GM21529 (cell line): ENCODE measurements around the gene PRAMEF15.
"Not testable (repeated sequence)": the region's sequence is repeated elsewhere in the genome, so short reads cannot be mapped to it uniquely, and the experiment has no call there.

Source experiments
- ATAC-seq: cut with Tn5 transposase; IDR thresholded peaks from one replicate; pipeline ENCODE4 v1.9.1; 2021; ENCODE audit not compliant: unreplicated experiment

PRAMEF15 gene

GRCh38 chr1:13315281-13315680 lies at the start of gene PRAMEF15:
Gene PRAMEF15, plus strand, starts transcription at chr1:13315581. Its CDS starts 2,827 bp downstream, at chr1:13318408.
- ATAC-seq: not testable (repeated sequence)

- not testable (repeated sequence) for ATAC-seq
These were observed 38.4 kb upstream of the PRAMEF15 start for GRCh38 chr1:13277016-13277415.

- not testable (repeated sequence) for ATAC-seq
These were observed 35.8 kb upstream of the PRAMEF15 start for GRCh38 chr1:13279617-13280016.

GRCh38 chr1:13285037-13285436 lies 30.3 kb upstream of the PRAMEF15 start, which contains the start of gene PRAMEF8:
Gene PRAMEF8, minus strand, starts transcription at chr1:13285137. Its CDS starts 1,046 bp downstream, at chr1:13284091.
- ATAC-seq: not testable (repeated sequence)

GRCh38 chr1:13289030-13289429 lies 26.4 kb upstream of the PRAMEF15 start:
- not testable (repeated sequence) for ATAC-seq

DNA sequence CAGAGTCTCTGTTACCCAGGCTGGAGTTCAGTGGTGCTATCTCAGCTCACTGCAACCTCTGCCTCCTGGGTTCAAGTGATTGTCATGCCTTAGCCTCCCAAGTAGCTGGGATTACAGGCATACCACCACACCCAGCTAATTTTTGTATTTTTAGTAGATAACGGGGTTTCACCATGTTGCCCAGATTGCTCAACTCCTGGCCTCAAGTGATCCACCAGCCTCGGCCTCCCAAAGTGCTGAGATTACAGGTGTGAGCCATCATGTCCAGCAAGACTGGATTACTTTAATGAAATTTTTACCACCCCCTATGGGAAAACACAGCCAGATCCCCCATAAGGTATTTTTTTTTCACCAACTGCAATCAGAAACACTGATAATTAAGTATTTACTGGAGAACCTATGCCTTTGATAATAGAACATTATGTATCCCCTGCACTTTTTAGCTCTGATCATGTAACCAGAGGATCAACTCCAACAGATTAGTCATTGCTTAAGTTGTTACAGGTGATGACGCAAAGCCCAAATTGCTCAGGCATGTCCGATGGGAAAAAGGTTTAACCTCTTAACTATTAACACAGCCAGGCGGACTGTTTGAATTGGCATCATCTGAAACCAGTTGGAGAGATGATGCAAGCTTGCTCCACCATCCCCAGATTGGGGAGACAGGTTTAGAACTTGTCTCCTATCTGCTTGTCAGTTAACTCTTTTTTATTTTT lies 18.0 kb upstream of the PRAMEF15 start:
- not testable (repeated sequence) for ATAC-seq

DNA sequence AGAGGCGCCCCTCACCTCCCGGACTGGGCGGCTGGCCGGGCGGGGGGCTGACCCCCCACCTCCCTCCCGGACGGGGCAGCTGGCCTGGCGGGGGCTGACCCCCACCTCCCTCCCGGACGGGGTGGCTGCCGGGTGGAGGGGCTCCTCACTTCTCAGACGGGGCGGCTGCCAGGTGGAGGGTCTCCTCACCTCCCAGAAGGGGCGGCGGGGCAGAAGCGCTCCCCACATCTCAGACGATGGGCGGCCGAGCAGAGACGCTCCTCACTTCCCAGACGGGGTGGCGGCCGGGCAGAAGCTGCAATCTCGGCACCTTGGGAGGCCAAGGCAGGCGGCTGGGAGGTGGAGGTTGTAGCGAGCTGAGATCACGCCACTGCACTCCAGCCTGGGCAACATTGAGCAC lies 16.7 kb upstream of the PRAMEF15 start:
- not testable (repeated sequence) for ATAC-seq

DNA sequence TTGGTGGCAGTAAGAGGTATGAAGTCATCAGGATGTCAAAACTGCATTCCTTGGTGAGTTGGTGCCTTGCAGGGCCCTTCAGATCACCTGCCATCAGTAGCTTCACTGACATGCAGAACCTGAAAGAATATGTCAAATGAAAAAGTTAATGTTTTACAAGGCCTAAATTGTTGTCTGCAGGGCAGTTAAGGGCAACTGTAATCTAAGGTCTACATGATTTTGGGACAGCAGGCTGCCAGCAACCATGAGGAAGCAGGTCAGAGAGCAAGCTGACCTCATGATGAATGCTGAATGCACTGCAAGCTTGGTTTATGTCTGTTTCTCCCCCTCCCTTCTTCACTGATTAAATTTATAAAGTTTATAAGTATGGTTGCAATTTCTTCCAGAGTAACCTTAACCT lies 13.2 kb upstream of the PRAMEF15 start:
- ATAC-seq: not testable (repeated sequence)

DNA sequence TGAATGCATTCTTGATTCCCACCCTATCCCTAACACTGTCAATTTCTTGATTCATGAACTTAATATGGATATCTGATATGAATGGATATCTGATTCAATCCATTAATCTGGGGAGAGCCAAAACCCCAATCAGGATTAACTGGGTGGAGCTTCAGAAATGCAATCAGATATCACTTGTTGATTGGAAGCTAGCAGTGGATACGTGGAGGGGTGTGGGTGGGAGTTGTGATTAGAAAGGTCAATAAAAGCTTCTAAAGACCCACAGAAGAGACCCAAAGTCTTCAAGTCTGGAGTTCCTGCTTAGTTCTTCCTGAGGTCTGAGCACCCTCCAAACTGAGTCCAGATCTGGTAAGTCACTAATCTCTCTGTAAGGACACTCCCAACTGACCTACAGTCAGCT lies 12.1 kb upstream of the PRAMEF15 start, which contains the start of gene PRAMEF33:
PRAMEF33 (plus strand) TSS at position 301 of the 400 bp plus-strand sequence. CDS start 2,416 bp downstream, outside the sequence.
- not testable (repeated sequence) for ATAC-seq

- not testable (repeated sequence) for ATAC-seq
These were observed 27.1 kb downstream of the PRAMEF15 start for GRCh38 chr1:13342496-13342895.

DNA sequence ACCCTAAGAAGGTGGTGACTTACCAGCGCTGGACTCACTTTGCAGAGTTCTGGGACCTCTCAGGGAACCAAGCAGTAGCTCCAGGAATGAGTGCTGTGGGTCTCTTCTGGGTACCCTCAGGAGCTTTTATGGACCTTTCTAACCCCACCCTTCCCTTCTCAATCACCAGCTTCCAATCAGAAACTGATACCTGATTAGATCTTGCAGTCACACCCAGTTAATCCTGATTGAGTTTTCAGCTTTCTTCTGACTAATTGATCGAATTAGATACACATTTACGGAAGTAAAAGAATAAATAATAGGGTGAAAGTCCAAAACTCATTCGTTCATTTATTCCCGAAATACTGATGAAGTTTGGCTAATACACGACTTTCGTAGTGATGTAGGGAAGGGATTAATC lies 31.7 kb downstream of the PRAMEF15 start, which contains the start of gene PRAMEF14:
PRAMEF14 (minus strand) TSS at position 101 of the 400 bp plus-strand sequence. CDS start 1,820 bp downstream, outside the sequence.
- ATAC-seq: not testable (repeated sequence)

DNA sequence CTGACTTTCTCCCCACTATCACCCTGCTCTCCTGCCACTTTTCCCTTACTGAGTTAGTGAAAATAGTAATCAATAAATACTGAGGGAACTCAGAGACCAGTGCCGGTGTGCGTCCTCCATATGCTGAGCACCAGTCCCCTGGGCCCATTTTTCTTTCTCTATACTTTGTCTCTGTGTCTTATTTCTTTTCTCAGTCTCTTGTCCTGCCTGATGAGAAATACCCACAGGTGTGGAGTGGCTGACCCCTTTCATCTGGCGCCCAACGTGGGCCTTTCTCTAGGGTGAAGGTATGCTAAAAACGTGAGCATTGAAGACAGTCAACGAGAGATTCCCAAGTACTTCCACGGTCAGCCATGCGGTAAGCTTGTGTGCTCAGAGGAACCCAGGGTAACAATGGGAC lies 38.1 kb downstream of the PRAMEF15 start:
- ATAC-seq: not testable (repeated sequence)

DNA sequence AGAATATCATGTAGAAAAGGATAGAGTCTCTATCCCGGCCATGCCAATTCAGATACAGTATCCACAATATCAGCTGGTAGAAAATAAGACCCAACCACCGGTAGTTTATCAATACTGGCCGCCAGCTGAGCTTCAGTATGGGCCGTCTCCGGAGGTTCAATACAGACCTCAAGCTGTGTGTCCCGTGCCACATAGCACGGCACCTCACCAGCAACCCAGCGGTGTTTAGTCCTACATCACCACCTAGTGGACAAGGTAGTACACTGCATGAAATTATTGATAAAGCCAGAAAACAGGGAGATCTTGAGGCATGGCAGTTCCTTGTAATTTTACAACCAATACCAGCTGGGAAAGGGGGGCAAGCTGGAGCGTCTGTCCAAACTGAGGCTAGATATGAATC lies 39.1 kb downstream of the PRAMEF15 start:
- not testable (repeated sequence) for ATAC-seq

- ATAC-seq: not testable (repeated sequence)
These were observed 41.4 kb downstream of the PRAMEF15 start for GRCh38 chr1:13356774-13357173.

- ATAC-seq: not testable (repeated sequence)
These were observed 47.0 kb downstream of the PRAMEF15 start for GRCh38 chr1:13362364-13362763.

GRCh38 chr1:13364928-13365327 lies 49.5 kb downstream of the PRAMEF15 start:
- ATAC-seq: not testable (repeated sequence)

DNA sequence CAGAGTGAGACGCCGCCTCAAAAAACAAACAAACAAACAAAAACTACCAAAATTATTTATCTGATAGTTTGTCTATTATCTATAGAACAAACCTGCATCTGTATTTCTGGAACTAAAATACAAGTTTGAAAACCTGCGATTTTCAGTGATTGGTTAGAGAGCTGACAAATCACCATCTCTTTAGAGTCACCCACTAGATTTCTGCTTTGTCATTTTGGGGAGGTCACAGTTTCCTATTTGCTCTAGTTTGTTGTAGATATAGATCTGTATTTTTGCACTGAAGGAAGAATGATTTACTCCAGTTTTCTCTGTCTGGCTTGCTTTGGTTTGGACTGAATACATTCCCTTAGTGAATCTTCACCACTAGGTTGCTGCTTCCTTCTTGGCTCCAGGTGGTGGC lies 51.2 kb downstream of the PRAMEF15 start:
- ATAC-seq: not testable (repeated sequence)

DNA sequence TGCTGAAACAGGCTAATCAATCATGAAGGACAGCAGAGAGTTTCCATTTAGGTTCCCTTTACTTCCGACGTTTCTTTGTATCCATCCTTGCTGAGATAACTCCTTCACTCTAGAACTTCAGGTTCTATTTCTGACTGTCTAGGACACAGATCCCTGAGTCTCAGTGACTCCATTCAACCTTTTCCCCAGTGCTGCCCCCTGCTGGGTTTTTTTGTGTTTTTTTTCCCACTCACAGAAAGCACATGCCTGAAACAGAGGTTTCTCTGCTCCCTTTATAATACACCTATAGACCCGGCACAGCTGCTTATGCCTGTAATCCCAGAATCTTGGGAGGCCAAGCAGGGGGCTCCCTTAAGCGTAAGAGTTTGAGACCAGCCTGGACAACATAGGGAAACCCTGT lies 53.2 kb downstream of the PRAMEF15 start:
- ATAC-seq: not testable (repeated sequence)
